Dermis blood vessel endothelial cell (primary cell): ENCODE results near the gene TANC2. TPM values are rescaled to one million over a fixed set of nuclear protein-coding genes. Genes with fewer than 3 reads are reported as not detected.
A peak's percentile ranks its signal among the peaks of the same experiment; 100 is the strongest.

Source experiments
- DNase-seq: peaks from one replicate; pipeline ENCODE4 v3.0.0; 2010
- total RNA-seq: library from RNA; depleted of rRNA; stranded (reverse); fragments of >200 nt; gene quantifications from 2 replicates; pipeline ENCODE4 v1.2.3, GENCODE V29; 2014

TANC2 gene
- 36.9 and 50.9 TPM in 2 replicates for total RNA-seq

DNA sequence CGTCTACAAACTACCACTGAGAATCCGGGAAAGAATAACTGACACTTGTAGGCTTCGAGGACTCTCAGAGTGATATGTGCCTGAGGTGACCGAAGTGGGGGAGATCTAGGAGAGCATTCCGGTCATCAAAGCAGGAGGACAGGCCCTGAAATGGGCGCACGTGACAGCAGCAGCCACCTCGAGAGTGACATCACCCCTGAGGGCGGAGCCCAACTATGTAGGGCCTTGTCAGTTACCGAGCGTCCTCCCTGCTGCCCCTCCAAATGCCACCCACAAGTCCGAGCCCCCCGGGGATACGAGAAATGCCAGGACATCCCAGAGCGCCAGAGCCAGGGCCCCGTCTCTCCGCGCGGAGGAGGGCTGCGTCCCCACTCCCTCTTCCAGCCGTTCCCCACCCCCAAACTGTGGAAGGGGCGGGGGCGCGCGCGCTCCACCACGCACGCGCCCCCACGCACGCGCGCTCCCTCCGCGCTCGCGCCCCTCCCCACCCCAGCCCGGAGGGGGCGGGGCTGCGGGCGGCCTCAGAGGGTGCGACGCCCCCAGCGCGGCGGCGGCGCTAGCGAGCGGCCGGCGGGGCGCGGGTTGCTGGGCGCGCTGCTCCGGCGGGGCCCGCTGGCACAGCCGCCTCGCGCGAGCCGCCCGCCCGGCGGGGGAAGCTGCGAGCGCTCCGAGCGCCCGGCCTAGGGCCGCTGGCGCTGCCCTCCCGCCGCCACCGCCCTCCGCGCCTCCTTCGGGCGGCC lies at the start of gene TANC2:
Gene TANC2 (plus strand): TSS at position 550 of the 740 bp plus-strand sequence. CDS start 43,325 bp downstream, outside the sequence.
- DNase-seq: peak; percentile 77

DNA sequence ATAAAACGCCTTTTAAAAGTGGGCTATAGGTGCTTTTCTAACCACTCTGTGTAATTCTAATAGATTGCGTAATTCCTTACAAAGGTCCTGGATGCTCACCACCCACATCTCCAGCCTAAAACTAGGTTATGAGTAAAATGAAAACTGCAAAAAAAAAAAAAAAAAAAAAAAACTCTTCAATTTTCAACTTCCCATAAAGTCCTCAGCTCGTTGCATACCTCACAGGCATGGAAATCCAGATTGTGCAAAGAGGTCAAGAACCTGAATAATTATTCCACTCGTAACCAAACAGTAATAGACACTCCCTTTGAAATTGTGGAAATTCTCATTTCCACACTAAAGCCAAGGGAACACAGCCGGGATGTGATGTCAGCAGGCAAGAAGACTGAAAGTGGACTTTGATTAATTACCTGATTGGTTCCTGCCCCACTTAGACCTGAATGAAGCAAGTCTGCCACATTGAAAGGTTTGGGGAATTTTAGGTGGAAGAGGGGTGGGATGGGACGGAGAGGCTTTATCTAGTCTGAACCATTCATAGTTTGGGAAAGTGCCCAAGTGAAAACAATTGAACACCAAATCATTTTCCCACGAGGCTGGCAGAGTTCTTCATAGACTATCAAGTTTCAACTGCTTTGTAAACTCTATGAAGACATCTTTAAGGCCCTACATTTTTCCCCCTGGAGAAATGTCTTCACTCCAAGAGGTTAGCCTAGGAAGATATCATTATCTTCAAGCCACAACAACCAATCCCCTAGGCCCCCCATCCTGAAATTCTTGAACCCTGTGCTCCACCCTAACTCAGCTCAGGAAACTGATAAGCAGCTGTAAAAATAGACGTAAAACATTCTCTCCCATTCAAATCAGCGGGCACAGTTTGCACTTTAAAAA lies 49.1 kb upstream of the TANC2 start:
- DNase-seq: peak; percentile 37

DNA sequence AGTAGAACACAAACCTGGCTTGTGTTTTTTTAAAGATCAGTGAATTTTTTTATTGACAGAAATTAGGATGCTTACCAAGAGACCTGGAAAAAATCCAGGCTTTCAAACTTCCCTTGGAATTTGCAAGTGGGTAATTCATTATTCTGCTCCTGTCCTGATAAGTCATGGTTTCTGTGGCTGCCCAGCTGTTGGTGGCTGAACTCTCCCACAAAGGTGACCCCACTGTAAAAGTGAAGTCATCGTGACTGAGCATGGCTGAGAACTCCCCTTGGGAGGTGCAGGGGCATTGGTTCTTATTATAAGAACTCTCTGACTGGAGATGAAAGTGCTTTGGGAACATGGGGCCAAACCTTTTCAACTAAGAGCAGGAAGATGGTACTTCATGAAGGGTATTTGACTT lies 46.6 kb upstream of the TANC2 start:
- no peak for DNase-seq

DNA sequence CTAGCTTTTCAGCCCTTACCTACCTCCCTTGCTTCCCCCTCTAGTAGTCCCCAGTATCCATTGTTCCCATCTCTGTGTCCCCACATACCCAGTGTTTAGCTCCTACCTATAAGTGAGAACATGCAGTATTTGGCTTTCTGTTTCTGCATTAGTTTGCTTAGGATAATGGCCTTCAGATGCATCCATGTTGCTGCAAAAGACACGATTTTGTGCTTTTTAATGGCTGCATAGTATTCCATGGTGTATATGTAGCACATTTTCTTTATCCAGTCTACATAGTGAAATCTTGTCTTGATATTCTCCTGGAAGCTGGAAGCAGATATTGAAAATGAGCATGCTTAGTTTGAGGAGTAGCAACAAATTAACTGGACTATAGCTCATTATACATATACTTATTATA lies 45.7 kb upstream of the TANC2 start:
- no peak for DNase-seq

DNA sequence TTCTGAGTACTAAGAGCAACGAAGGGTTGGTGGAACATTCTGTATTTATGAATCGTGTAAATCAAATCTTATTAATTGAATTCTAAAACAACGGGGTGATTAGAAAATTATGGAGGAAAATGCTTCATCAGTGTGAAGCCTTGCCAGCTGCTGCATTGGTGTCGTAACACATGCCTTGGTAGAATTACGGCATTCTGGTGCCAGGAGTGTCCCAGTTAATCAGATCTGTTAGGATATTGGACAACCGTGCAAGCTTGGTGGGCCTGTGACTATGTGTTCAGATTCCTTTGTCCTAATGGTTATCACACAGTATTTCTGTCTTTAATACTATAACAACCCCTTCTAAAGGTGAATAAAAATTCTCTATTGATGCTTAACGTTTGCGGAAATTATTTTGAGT lies 44.2 kb upstream of the TANC2 start:
- DNase-seq: no peak

DNA sequence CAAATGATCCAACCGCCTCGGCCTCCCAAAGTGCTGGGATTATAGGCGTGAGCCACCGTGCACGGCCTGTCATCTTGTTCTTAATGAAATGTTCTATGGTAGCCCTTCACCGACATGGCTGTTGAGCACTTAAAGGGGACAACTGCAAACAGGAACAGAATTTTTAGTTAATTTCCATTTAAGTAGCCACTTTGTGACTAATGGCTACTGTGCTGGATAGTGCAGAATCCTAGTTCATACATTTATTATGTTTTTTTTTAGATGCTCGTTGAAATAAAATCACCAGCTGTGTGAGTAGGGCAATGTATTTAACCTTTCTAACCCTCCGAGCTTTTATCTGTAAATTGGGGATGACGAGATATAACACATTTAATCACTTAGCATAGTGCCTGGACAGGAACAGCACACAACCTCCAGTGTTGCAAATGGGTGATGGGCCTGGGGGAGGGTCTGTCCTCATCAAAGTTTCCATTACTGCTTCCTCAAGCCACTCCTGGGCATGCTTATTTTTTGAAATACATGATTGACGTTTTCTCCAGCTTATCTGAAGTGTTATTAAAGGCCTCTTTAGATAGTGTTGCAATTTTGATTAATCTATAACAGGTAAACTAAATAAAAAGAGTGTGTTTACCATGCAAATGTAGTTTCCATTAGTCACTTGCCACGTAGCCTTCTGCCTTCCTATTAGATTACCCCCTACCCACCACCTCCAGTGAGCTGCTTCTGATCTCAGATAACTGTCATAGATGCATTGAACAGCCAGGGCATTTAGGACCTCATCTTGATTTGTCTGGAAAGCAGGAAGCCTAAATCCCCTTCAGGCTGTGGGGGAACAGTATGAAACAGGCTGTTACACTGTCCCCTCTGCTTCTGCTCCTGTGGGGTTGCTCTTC lies 42.5 kb upstream of the TANC2 start:
- DNase-seq: no peak

DNA sequence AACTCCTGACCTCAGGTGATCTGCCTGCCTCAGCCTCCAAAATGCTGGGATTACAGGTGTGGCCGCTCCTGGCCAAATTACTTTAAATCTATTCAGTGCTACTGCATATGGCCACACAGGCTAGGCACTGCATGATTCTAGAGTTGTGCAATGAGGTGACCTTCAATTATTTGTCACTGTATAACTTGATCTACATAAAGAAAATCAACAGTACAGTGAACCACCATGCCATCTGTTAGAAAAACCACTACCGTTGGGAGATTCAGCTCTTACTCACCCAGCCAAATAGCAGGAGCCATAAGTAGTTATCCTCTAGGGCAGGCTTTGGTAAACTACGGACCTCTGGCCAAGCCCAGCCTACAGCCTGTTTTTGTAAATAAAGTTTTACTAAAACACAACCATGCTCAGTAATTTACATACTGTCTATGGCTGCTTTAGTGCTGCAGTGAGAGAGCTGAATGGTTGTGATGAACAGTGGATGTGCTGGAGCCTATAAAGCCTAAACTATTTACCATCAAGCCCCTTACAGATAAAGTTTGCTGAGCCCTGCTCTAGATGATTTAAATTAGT lies 40.7 kb upstream of the TANC2 start:
- DNase-seq: no peak

DNA sequence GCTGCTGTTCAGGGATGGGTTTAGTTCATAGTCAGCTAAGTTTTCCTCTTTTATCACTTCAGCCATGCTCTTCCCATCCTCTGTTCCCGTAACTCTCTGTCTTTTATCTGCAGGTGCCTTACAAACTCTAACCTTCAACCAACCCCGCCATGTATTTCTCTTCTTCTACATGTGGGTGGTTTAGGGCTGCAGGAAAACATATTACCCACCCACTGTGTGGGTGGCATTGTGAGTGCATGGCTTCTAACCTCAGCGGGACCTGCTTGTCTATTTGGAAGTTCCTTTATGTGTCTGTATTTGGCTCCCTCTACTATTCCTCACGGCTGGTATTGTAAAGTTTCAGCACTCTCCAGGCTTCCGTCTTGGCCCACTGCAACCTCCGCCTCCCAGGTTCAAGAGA lies 39.0 kb upstream of the TANC2 start:
- no peak for DNase-seq

DNA sequence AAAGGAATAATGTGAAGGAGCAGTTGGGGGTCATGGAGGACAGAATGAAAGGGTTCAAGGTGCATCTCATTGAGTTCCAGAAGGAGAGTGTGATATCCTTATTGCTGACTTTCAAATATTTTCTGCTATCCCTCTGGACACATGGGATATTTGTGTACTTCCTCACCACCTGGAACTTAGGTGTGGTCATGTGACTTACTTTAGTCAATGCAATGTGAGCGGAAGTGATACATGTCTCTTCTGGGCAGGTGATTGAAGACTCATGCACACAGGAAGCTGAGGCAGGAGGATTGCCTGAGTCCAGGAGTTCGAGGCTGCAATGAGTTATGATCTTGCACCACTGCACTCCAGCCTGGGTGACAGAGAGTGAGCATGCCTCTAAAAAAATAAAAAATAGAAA lies 36.7 kb upstream of the TANC2 start:
- DNase-seq: no peak

DNA sequence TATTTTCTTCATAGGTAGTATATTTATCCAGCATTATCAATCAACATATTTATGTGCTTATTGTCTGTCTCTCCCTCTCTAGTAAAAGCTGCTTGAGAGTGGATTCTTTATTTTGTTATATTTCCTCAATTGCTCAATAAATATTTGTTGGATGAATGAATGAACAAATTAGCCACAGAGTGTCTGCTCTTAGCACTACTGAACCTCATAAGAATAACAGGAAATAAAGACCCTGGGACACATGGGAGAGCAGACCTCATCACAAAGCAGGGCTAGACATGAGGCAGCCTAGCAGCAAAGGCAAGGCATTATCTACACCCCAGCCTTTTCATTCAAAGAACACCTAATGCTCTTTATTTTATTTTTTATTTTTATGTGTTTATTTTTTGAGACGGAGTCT lies 34.9 kb upstream of the TANC2 start:
- no peak for DNase-seq

DNA sequence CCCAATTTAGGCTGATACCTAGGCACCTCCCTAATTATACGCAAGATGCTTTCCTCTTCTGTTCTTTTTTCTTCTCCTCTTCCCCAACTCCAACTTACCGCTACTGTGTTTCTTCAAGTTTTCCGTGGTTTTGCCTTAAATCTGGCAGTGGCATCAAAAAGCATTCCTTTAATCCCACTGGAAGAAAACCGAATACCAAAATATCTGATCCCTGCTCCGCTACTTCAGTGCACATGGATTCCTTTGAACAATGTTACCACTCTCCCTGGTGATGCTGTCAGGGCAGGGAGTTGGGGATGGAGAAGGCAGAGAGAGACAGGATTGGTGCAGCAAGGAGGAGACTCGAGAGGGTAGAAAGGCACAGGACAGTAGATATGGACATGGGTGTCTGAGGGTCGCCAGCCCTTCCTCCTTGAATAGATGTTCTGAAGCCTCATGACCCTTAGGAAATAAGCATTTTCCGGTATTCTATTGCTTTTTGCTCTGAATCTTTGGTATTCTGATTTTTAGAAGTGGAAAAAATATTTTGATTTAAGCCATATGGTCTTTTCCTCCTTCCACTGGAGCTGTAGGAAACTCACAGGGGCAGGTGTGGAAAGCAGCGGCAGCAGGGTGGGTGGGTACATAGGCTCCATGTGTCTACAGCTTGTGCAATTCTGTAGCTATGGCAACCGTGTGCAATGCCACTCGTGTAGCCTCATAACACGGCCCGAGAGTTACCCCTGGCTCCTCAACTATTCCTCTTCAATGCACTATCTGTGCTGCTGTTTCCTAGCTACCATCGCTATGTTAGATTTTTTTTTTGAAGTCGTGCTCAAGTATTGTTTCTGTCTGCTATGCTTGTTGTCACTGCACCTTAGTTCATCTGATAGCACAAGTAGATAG lies 32.3 kb upstream of the TANC2 start:
- no peak for DNase-seq

DNA sequence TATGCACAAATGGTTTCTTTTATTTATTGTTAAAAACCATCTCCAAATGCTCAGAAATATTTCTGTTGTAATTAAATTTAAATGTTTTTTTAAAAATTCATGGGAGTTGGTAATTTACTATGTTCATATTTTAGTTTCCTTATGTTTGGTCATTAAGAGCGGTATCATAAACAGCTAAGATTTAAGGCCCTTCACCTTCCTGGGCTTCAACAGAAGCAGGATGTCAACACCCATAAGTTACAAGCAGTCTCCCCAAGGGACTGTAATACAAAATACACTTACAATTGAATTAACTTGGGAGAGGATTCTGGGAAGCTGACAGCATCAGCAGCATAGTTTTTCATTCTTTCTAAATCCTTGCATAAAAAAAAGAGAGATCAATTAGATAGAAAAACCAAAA lies 30.9 kb upstream of the TANC2 start:
- no peak for DNase-seq

DNA sequence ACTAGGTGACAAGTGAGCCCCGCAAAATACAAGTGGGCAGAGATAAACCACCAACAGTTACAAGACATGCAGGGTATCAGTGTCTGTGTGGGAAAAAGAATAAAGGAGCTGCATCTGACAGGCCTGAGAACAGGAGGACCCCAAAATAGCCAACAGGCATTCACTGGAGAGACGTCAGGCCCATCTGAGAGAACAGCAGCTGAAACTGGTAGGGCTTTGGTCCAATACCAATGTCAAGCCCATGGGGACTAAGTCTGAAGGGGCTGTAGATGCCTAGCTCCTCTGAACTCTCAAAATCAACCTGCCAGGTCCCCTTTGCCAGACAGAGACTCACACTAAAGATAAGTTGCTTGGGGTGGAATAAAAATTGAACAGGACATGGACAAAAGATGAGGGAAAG lies 30.5 kb upstream of the TANC2 start:
- no peak for DNase-seq

DNA sequence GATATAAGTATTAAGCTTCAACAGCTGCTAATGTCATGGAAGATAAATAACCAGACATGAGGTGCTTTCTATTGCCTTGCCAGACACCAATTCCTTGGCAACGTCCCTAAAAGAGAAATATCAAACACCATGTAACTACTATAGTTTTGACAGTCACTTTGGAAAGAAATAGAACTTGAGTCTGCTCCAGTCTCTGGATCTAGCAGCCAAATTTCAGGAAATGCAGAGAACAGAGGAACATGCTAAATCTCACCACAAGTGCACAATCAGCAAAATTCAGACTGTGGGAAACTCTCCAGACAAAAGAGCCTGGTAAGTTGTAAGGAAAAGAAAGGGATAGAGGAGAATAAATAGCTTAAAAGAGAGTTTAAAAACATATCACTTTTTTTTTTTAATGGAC lies 28.4 kb upstream of the TANC2 start:
- DNase-seq: no peak

DNA sequence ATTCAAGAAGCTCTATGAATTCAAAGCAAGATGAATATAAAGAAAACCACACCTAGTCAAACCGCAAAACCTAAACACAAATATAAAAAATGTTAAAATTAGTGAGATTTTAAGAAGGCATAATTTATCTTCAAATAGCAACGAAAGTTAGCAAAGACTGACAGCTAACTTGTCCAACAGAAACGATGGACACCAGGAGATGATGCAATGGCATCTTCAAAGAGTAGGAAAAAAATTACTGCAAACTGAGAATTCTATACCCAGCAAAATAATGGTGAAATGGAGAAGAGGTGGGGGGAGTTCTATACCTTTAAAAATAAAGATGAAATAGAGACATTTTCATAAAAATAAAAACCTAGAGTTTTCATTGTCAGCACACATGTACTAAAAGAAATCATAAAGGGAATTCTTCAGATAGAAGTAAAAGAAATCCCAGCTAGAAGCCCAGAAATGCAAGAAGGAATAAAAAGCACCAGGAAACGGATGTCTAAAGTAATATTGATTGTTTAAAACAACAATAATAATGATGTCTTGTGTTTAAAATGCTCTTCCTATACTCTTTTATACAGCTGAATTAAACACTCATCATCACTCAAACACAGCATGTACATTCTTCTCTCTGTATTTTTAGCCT lies 24.6 kb upstream of the TANC2 start:
- DNase-seq: no peak

DNA sequence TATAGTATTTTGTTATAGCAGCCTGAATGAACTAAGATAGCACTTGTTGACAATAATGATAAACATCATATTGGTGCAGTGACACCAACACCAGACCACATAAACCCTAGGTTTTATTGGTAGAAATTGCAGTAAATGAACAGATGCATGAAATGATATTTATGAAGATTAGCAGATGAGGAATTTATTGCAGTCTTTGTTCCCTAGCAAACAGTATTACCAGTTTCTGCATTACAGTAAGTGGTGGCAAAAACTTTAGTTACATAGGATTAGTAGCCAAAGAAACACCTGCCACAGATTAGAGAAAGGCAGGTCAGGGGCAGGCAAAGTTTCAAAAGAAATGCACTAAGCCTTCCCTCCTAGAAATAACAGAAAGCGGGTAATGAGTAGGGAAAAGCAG lies 17.7 kb upstream of the TANC2 start:
- DNase-seq: no peak

DNA sequence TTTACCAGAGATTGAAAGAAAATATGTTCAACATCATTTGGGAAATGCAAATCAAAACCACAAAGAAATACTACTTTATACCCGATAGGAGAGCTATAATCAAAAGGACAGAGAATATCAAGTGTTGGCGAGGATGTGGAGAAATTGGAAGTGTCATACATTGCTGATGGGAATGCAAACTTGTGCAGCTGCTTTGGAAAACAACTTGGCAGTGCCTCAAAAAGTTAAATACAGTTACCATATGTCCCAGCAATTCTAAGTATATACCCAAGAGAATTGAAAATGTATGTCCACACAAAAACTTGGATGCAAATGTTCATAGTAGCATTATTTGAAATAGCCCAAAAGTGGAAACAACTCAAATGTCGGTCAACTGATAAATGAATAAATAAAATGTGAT lies 17.0 kb upstream of the TANC2 start:
- DNase-seq: no peak

DNA sequence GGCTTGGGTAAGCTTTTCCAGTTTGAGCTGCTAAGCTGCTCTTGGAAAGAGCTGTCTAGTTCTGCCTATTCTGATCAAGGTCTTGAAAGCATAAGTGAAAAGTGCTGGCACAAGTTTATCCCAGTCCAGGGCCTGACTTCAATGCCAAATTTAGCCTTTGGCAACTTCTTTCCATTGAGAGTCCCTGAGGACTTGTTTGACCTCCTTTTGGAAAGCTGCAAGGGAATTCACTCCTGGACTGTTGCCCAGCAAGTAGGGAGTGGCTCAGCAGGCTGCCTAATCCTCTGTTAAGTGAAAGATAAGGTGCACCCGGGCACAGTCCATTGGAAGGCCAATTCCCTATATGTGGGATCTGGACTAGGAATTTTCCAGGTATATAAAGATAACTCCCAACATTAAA lies 16.0 kb upstream of the TANC2 start:
- no peak for DNase-seq

DNA sequence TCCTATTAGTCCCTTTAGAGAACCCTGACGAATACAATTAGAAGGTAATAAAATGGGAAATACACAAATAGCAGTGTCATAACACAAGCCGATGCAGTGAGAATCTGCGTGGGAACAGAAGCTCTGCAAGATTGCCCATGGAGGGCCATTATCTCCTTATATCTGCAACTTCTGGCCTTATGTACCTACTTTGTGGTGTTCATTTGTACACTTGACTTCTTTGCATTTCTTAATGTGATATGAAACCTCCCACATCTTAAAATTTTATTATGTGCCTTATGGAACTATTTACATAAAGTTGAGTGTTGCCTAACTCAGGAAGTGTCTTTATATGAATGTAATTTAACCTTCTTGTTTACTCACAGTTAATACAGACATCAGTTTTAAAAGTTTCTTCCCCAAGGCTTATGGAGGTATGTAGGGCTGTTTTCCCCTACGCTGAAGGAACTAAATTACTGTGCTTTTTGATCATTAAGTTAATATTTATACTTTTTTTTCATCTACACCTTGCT lies 10.1 kb upstream of the TANC2 start:
- no peak for DNase-seq

DNA sequence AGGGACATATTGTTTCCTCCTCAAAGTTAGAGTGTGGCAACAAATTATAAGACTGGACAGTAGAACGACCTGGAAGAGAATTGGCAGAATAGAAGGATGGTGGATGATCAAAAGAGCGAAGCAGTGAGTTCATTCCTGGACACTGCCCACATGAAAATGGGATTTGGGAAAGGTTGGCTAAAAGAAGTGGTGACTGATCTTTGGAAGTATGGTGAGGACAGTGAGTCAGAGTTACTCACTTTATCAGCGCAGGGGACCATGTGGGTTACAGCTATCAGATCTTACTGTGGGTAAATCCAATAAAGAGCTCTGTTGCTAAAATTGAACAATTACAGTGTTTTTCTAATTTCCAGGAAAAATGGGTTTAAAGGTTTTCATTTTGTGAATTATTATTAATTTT lies 2.7 kb upstream of the TANC2 start:
- no peak for DNase-seq

DNA sequence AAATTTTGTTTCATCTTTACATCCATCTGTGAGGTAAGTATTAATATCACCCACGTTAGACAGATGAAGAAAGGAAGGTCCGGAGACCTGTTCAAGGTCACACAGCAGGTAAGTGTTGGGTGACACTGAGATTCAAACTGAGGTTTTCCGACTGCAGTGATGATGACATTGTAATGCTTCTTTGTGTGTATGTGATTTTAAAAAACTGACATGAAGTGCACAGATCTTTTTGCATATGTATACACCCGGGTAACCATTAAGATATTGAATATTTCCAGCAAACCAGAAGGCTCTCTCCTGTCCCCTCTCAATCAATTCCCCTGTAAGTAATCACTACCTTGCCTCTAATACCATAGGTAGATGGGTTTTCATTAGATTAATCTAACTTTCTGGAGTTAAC lies 1.5 kb upstream of the TANC2 start:
- DNase-seq: no peak
